Measurements from ENCODE around the gene VHLL.

DNA sequence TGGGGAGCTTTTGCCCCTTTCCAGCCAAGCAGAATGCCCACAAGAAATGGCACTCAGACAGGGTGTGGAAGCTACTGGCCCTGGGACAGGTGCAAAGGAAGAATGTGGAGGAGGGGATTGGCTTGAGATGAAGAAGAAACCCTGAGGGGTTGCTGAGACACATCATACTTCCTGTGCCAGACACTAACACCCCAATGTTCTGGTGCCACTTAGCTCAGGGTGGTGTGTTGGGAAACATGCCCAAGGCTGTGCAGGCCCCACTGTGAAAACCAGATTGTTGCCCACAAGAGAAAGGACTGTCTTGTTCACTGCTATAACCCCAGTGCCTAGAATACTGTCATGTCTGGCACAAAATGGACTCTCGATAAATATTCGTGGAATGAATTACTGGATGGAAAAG is 41.4 kb downstream of the VHLL start:
- TF ChIP-seq, protein P1, sequence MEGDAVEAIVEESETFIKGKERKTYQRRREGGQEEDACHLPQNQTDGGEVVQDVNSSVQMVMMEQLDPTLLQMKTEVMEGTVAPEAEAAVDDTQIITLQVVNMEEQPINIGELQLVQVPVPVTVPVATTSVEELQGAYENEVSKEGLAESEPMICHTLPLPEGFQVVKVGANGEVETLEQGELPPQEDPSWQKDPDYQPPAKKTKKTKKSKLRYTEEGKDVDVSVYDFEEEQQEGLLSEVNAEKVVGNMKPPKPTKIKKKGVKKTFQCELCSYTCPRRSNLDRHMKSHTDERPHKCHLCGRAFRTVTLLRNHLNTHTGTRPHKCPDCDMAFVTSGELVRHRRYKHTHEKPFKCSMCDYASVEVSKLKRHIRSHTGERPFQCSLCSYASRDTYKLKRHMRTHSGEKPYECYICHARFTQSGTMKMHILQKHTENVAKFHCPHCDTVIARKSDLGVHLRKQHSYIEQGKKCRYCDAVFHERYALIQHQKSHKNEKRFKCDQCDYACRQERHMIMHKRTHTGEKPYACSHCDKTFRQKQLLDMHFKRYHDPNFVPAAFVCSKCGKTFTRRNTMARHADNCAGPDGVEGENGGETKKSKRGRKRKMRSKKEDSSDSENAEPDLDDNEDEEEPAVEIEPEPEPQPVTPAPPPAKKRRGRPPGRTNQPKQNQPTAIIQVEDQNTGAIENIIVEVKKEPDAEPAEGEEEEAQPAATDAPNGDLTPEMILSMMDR (conservative IDR thresholded peaks at IDR 0.05 in 1 of 2, IDR thresholded peaks at IDR 0.05 in 1 of 2; ENCODE audit: low read depth in 1 of 2, low read length in 2 of 2): no peak
- TF ChIP-seq EZH2 (IDR thresholded peaks at IDR 0.05; ENCODE audit: low read length, missing control alignments): no peak
